Stimulated activated naive B cell treated with anti-CD40 and anti-IgM and Interleukin-4, amounts not matched to agents 10 μg/mL and 1 μg/mL and 100 μg/mL, for 72 hours (primary cell): ENCODE measurements around the gene PODN.

ENCODE experiments used
- ATAC-seq, 2 donors: fragments of 150-1000 bp; cut with Tn5 transposase; replicated peaks; 2 replicates each; pipeline ENCODE4 v1.10.0; 2021; ENCODE audit warnings: moderate library complexity in 1 of 2
- DNase-seq: peaks from one replicate; pipeline ENCODE4 v3.0.0; 2021
- H3K27ac Mint-ChIP-seq: one replicate; pipeline ENCODE4 v1.8.0; 2022; ENCODE audit warnings: mild to moderate bottlenecking, mixed read lengths
- H3K27me3 Mint-ChIP-seq, 2 donors: one replicate each; pipeline ENCODE4 v1.8.0; 2022; ENCODE audit warnings: mixed read lengths in 2 of 2
- H3K36me3 Mint-ChIP-seq, 2 donors: one replicate each; pipeline ENCODE4 v1.8.0; 2022; ENCODE audit warnings: mixed read lengths in 2 of 2, mild to moderate bottlenecking in 1 of 2
- H3K4me1 Mint-ChIP-seq, 2 donors: one replicate each; pipeline ENCODE4 v1.8.0; 2022; ENCODE audit warnings: mixed read lengths in 2 of 2, mild to moderate bottlenecking in 1 of 2
- H3K4me3 Mint-ChIP-seq, 2 donors: one replicate each; pipeline ENCODE4 v1.8.0; 2022; ENCODE audit warnings: mild to moderate bottlenecking in 2 of 2, mixed read lengths in 2 of 2, moderate library complexity in 1 of 2
- H3K9me3 Mint-ChIP-seq, 2 donors: one replicate each; pipeline ENCODE4 v1.8.0; 2022; ENCODE audit warnings: mixed read lengths in 2 of 2, mild to moderate bottlenecking in 1 of 2

The PODN gene

DNA sequence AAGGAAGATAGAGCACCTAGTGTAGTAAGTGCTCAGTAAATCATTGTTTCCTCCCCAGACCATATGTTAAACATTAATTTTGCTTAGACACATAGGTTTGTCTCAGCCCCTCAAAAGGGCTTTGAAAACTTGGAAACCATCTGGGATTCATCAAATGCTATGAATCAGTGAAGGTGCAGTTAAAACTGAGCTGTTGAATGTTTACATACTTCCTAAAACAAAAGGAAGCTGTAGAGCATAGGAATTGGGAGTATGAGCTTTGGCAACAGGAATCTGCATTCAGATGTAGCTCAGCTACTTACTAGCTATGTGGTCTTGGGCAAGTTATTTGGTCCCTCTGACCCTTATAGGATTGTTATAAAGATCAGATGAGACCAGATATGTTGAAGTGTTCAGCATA lies 18.7 kb upstream of the PODN start:
- peaks cover 0 to 2% of the 10 kb centered on the region in 2 donors for H3K4me1 Mint-ChIP-seq
- DNase-seq = no peak
- H3K4me3 Mint-ChIP-seq = no peak overlapping the region
- no peak for ATAC-seq
- H3K27ac Mint-ChIP-seq = no peak overlapping the region
- H3K36me3 Mint-ChIP-seq = peaks cover 26 to 43% of the 10 kb centered on the region in 2 donors
- no peaks in the 10 kb centered on the region for H3K27me3 Mint-ChIP-seq
- H3K9me3 Mint-ChIP-seq = no peaks in the 10 kb centered on the region

DNA sequence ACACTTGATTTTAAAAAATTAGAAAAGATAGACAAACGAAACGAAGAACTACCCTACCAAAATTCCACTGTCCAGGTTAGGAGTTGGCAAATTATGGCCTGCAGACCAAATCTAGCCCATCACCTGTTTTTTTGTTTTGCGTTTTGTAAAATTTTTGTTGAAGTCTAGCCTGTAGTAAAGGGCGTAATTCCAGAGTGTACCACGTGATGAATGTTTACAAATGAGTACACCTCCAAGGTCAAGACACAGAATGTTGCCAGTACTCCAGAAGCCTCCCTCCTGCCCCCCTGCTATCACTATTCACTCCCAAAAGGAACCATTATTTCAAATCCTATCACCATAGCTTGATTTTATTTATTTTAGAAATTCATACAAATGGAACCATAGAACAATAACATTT lies 17.1 kb upstream of the PODN start:
- Mint-ChIP-seq H3K36me3 (peaks cover 24 to 42% of the 10 kb centered on the region in 2 donors), H3K4me1 (peaks cover 0 to 2% of the 10 kb centered on the region in 2 donors)
- DNase-seq = no peak

DNA sequence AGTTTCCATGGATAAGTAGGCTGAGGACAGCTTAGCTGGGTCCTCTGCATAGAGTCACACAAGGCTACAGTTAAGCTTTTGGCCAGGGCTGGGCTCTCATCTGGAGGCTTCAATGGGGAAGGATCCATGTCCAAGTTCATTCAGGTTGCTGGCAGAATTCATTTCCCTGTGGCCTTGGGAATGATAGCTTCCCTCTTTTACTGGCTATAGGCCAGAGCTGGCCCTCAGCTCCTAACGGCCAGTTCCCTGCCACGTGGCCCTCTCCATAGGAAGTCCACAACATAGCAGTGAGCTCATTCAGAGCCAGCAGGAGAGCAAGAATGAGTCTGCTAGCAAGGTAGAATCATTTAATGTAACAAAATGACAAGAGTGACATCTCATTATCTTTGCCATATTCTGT lies 15.1 kb upstream of the PODN start:
- H3K36me3 Mint-ChIP-seq = peaks cover 11 to 29% of the 10 kb centered on the region in 2 donors

More for the DNA sequence above, 17.1 kb upstream of the PODN start:
- H3K9me3 Mint-ChIP-seq = no peaks in the 10 kb centered on the region
- H3K4me3 Mint-ChIP-seq = no peak overlapping the region
- ATAC-seq = no peak
- no peaks in the 10 kb centered on the region for H3K27me3 Mint-ChIP-seq
- no peak overlapping the region for H3K27ac Mint-ChIP-seq

DNA sequence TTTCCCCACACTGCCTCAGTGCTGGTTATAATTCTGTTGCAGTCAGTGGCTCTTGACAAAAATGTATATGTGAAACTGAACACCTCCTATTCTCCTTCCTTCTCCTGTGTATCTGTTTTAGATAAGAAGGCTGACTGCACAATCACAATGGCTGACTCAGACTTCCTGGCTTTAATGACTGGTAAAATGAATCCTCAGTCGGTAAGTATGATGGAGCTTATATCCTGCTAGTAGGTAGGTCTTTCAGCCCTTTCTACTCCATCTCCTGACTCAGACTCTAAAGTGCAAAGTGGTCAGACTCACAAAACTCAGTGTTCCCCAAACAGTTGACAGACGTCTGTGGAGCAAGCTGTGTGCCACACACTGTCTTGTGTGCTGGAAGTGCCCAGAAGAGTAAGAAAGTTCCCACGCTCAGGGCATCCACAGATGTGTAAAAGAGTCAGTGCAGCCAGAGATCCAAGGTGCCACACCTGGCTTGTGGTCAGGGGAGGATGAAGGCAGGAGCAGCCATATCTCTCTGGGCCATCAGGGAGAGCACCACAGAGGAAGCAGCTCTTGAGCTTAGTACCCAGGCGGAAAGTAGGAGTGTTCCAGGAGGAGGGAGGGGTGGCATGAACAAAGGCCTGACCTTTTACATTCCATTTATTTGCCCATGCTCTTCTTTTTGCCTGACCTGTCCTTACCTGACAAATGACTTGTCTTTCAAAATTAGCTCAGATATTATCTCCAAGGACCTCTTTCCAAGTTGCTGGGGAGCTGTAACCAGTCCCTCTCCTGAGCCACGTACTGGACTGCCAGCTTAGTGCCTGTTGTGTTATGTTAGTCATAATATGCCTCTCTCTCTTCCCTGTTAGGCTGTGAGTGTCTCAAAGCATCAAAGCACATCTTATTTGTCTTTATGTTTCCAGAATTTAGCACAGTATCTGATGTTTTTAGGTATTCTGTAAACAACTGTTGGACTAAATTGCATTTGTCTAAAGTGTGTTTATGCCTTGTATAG lies 14.0 kb upstream of the PODN start:
- Mint-ChIP-seq H3K36me3 (peaks cover 21 to 30% of the 10 kb centered on the region in 2 donors), H3K27ac (no peak overlapping the region)
- DNase-seq = no peak

More for the DNA sequence above, 15.1 kb upstream of the PODN start:
- ATAC-seq (no peak), DNase-seq (no peak)
- H3K27ac Mint-ChIP-seq = no peak overlapping the region
- H3K27me3 Mint-ChIP-seq = no peaks in the 10 kb centered on the region
- H3K9me3 Mint-ChIP-seq = no peaks in the 10 kb centered on the region
- H3K4me3 Mint-ChIP-seq = no peak overlapping the region
- H3K4me1 Mint-ChIP-seq = no peaks in the 10 kb centered on the region

DNA sequence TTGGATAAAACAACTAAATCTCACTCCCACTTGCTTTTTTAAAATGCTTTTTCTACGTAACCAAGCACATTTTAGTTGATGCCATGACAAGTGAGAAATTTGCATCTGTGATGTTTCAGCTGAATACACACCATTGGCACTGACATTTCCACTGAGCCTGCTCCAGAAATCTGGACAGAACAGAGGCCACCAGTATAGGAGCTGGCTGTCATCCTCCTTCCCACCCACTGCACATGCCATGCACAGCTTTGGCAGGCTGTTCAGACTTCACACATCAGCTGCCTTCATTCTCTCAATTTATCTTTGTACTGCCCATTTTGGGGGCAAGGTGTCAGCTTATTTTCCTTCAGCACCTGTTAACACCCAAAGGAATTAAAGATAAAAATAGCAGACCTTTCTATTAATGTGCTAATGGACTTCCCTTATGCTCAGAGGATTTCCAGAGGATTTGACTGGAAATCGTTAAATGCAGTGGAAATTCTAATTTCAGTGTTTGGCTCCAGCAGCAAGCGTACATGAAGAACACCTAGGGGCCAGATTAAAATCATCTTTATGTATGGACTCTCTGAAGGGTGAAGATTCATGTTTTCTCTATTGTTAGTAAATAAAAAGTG lies 12.9 kb upstream of the PODN start:
- no peak for DNase-seq
- H3K9me3 Mint-ChIP-seq = peaks cover 0 to 1% of the 10 kb centered on the region in 2 donors
- H3K4me1 Mint-ChIP-seq = no peaks in the 10 kb centered on the region
- peaks cover 30 to 40% of the 10 kb centered on the region in 2 donors for H3K36me3 Mint-ChIP-seq
- H3K27me3 Mint-ChIP-seq = no peaks in the 10 kb centered on the region
- no peak overlapping the region for H3K4me3 Mint-ChIP-seq
- ATAC-seq = no peak
- H3K27ac Mint-ChIP-seq = no peak overlapping the region

More for the DNA sequence above, 14.0 kb upstream of the PODN start:
- no peaks in the 10 kb centered on the region for H3K4me1 Mint-ChIP-seq
- H3K9me3 Mint-ChIP-seq = no peaks in the 10 kb centered on the region
- ATAC-seq = no peak
- H3K27me3 Mint-ChIP-seq = no peaks in the 10 kb centered on the region
- no peak overlapping the region for H3K4me3 Mint-ChIP-seq

DNA sequence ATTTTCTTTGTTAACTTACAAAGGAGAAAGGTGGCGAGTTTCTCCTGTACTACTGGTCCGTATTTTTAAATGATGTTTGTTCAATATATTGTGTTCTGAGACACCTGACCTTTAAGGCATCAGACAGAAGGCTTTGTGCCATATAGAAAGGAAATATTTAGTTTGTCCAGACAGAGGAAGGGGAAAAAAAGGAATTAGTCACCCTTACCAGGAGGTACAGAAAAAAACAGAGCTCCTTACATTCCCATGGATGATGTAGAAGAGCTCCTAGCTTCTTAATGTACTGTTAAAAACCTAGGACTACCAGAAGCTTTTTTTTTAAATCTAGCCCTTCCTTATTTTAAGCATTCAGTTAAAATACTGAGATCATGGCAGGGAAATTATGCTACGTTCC lies 12.4 kb upstream of the PODN start:
- DNase-seq (no peak), ATAC-seq (no peak)
- H3K27me3 Mint-ChIP-seq = no peaks in the 10 kb centered on the region
- peaks cover 0 to 1% of the 10 kb centered on the region in 2 donors for H3K9me3 Mint-ChIP-seq
- H3K4me3 Mint-ChIP-seq = no peak overlapping the region
- no peaks in the 10 kb centered on the region for H3K4me1 Mint-ChIP-seq
- no peak overlapping the region for H3K27ac Mint-ChIP-seq
- peaks cover 31 to 43% of the 10 kb centered on the region in 2 donors for H3K36me3 Mint-ChIP-seq

- DNase-seq (no peak), ATAC-seq (no peak)
- Mint-ChIP-seq H3K4me3 (no peak overlapping the region), H3K9me3 (peaks cover 0 to 1% of the 10 kb centered on the region in 2 donors), H3K4me1 (no peaks in the 10 kb centered on the region), H3K36me3 (peaks cover 31 to 40% of the 10 kb centered on the region in 2 donors), H3K27ac (no peak overlapping the region), H3K27me3 (no peaks in the 10 kb centered on the region)
Measured at GRCh38 chr1:53050310-53050709, 11.7 kb upstream of the PODN start.

- H3K27ac Mint-ChIP-seq = no peak overlapping the region
- ATAC-seq (no peak), DNase-seq (no peak)
- H3K4me1 Mint-ChIP-seq = no peaks in the 10 kb centered on the region
- H3K27me3 Mint-ChIP-seq = no peaks in the 10 kb centered on the region
- H3K9me3 Mint-ChIP-seq = peaks cover 0 to 1% of the 10 kb centered on the region in 2 donors
- H3K4me3 Mint-ChIP-seq = no peak overlapping the region
- peaks cover 28 to 40% of the 10 kb centered on the region in 2 donors for H3K36me3 Mint-ChIP-seq
Measured at GRCh38 chr1:53051676-53052075, 10.3 kb upstream of the PODN start.

- DNase-seq = no peak
- peaks cover 18 to 19% of the 10 kb centered on the region in 2 donors for H3K36me3 Mint-ChIP-seq
- H3K4me1 Mint-ChIP-seq = peaks cover 0 to under 1% of the 10 kb centered on the region in 2 donors
- H3K27ac Mint-ChIP-seq = no peak overlapping the region
- ATAC-seq = no peak
- H3K4me3 Mint-ChIP-seq = no peak overlapping the region
- H3K27me3 Mint-ChIP-seq = peaks cover 12 to 20% of the 10 kb centered on the region in 2 donors
- H3K9me3 Mint-ChIP-seq = peaks cover 0 to 1% of the 10 kb centered on the region in 2 donors
Measured at GRCh38 chr1:53057127-53057526, 4.9 kb upstream of the PODN start.

- Mint-ChIP-seq H3K27me3 (peaks cover 38 to 49% of the 10 kb centered on the region in 2 donors), H3K27ac (no peak overlapping the region), H3K4me3 (no peak overlapping the region), H3K9me3 (no peaks in the 10 kb centered on the region), H3K4me1 (peaks cover 6 to 11% of the 10 kb centered on the region in 2 donors), H3K36me3 (no peaks in the 10 kb centered on the region)
- ATAC-seq = no peak
- DNase-seq = no peak
Measured at GRCh38 chr1:53060579-53060978, 1.4 kb upstream of the PODN start.

DNA sequence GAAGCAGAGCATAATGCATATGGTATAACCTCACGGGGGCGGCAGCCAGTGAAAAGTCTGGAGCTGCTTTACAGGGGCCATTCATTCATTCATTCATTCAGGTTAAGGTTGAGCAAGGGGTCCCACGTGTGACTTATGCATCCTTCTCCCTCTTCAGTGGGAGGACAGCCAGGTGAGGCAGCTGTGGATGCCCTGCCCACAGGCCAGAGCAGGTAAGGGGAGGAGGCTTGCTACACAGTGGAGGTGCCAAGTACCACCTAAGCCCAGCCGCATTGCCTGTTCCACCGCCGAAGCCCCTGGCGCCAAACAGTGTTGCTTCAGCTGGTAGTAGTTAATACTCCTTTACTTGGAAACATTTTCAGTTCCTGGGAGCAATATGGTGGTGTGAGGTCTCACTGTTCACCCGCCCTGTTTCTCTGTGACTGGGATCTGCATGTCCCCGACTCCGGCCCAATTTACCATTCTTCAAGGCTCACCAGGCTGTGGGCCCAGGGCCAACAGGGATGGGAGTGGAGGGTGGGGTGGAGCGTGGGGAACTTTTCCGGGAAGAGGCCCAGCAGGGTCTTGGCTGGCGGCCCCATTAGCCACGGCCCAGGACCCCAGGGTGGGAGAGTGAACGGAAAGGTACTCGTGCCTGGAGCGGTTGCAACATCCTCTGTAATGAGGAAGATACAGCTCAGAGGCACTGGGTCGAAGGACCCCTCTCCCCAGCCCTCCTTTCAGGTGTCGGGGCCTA lies 722 bp upstream of the PODN start:
- no peak for DNase-seq
- Mint-ChIP-seq H3K4me1 (peaks cover 6 to 11% of the 10 kb centered on the region in 2 donors), H3K27ac (no peak overlapping the region), H3K4me3 (peak overlapping the region; percentile 11 to 55), H3K9me3 (no peaks in the 10 kb centered on the region), H3K36me3 (no peaks in the 10 kb centered on the region), H3K27me3 (peaks cover 40 to 52% of the 10 kb centered on the region in 2 donors)
- ATAC-seq = no peak

GRCh38 chr1:53062708-53063591 lies 937 bp downstream of the PODN start:
- Mint-ChIP-seq H3K4me3 (peak overlapping the region in 1 of 2 donors; percentile 64), H3K4me1 (peaks cover 6 to 11% of the 10 kb centered on the region in 2 donors), H3K36me3 (no peaks in the 10 kb centered on the region), H3K27me3 (peaks cover 40 to 52% of the 10 kb centered on the region in 2 donors), H3K27ac (no peak overlapping the region), H3K9me3 (no peaks in the 10 kb centered on the region)
- DNase-seq = no peak
- no peak for ATAC-seq

GRCh38 chr1:53063744-53064515 lies 1.9 kb downstream of the PODN start:
- Mint-ChIP-seq H3K27me3 (peaks cover 40 to 51% of the 10 kb centered on the region in 2 donors), H3K9me3 (no peaks in the 10 kb centered on the region), H3K27ac (no peak overlapping the region), H3K36me3 (no peaks in the 10 kb centered on the region), H3K4me1 (peaks cover 6 to 11% of the 10 kb centered on the region in 2 donors), H3K4me3 (no peak overlapping the region)
- no peak for DNase-seq
- ATAC-seq = no peak
